ENCODE results near the gene GBP3. TPM values are rescaled to one million over a fixed set of nuclear protein-coding genes. Genes with fewer than 3 reads are reported as not detected.
"Not testable (repeated sequence)": the region's sequence is repeated elsewhere in the genome, so short reads cannot be mapped to it uniquely, and the experiment has no call there.

The GBP3 gene
- total and polyA plus RNA-seq, 2 donors (not counting 1 experiment from before 2014, with no cell fraction given), result 9.3 to 16.4 TPM

DNA sequence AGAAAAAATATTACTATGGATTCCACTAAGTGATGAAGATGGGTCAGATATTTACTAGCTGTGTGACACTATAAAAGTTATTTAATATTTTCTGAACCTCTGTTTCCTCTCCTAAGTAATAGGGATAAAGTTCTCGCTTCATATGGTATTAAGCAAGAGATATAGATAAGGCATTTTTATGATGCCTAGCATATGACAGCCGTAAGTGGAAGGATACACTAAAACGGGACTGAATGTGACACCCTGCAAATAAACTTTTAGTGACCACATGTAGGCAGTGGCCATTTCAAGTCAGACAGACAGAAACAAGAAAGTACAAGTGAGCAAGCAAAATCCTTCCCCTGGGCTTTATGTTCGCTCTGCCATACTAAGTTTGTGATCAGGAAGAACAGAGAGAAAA lies 14.2 kb downstream of the GBP3 start:
- no peaks in the 10 kb centered on the region for H3K9me3 ChIP-seq (ENCODE audit: control extremely low read depth in 1 of 3, control insufficient read depth in 2 of 3, insufficient read depth in 1 of 3, low read length in 2 of 3)
- 71% methylated on average over 1 of the region's 4 CpGs for WGBS (ENCODE audit: insufficient coverage)
- no peak overlapping the region for H3K4me3 ChIP-seq (ENCODE audit: control extremely low read depth in 1 of 5, extremely low read depth in 1 of 5, insufficient read depth in 1 of 5, low read depth in 2 of 5, low read length in 4 of 5)
- Mint-ChIP-seq H3K4me3 (no peak overlapping the region), H3K4me1 (no peaks in the 10 kb centered on the region), H3K27me3 (no peaks in the 10 kb centered on the region), H3K9me3 (ENCODE audit: insufficient read depth) (no peaks in the 10 kb centered on the region), H3K27ac (no peak overlapping the region)
- intact Hi-C loops (cut with micrococcal nuclease), result no loop called here
- no peaks in the 10 kb centered on the region for H4K20me1 ChIP-seq (ENCODE audit: control insufficient read depth, insufficient read depth, low read length, poor library complexity, severe bottlenecking)
- no peaks in the 10 kb centered on the region for H3K27me3 ChIP-seq (replicated peaks in 1 of 4; ENCODE audit: control extremely low read depth in 1 of 4, control insufficient read depth in 3 of 4, insufficient read depth in 4 of 4, low read length in 3 of 4)
- H3K4me1 ChIP-seq (ENCODE audit: control insufficient read depth in 2 of 2, insufficient read depth in 2 of 2, low read length in 2 of 2), result no peaks in the 10 kb centered on the region
- no peak for ATAC-seq (ENCODE audit: low read depth)
- no peak overlapping the region for H3K27ac ChIP-seq (ENCODE audit: low read length in 2 of 2)
- TF ChIP-seq EZH2 (IDR thresholded peaks at IDR 0.05; ENCODE audit: borderline replicate concordance, insufficient read depth, low read depth, low read length, poor library complexity, severe bottlenecking), result no peak
- TF ChIP-seq, protein P1, sequence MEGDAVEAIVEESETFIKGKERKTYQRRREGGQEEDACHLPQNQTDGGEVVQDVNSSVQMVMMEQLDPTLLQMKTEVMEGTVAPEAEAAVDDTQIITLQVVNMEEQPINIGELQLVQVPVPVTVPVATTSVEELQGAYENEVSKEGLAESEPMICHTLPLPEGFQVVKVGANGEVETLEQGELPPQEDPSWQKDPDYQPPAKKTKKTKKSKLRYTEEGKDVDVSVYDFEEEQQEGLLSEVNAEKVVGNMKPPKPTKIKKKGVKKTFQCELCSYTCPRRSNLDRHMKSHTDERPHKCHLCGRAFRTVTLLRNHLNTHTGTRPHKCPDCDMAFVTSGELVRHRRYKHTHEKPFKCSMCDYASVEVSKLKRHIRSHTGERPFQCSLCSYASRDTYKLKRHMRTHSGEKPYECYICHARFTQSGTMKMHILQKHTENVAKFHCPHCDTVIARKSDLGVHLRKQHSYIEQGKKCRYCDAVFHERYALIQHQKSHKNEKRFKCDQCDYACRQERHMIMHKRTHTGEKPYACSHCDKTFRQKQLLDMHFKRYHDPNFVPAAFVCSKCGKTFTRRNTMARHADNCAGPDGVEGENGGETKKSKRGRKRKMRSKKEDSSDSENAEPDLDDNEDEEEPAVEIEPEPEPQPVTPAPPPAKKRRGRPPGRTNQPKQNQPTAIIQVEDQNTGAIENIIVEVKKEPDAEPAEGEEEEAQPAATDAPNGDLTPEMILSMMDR (IDR thresholded peaks at IDR 0.05), result no peak
- CTCF ChIA-PET, result interaction anchor here (1.7 kb wide), 1 partner anchor 9 kb away, joined by 5 read pairs; no protein-coding TSS in a partner anchor
- no peaks in the 10 kb centered on the region for H3K79me2 ChIP-seq (ENCODE audit: control insufficient read depth, insufficient read depth, low read length)
- no peak for DNase-seq
- peaks cover 4 to 45% of the 10 kb centered on the region in 2 experiments for H3K36me3 ChIP-seq (replicated peaks in 1 of 2; ENCODE audit: control extremely low read depth in 1 of 2, control insufficient read depth in 1 of 2, extremely low read depth in 1 of 2, insufficient read depth in 2 of 2, low read length in 1 of 2)
- H2AFZ ChIP-seq (ENCODE audit: insufficient read depth, low read depth, low read length, poor library complexity, severe bottlenecking), result no peak overlapping the region
- no peak overlapping the region for H3K9ac ChIP-seq (ENCODE audit: low read length)
- H3K4me2 ChIP-seq (replicated peaks; ENCODE audit: low read depth, low read length, poor library complexity, severe bottlenecking), result no peak overlapping the region
- POLR2A ChIA-PET, result no interaction called here

DNA sequence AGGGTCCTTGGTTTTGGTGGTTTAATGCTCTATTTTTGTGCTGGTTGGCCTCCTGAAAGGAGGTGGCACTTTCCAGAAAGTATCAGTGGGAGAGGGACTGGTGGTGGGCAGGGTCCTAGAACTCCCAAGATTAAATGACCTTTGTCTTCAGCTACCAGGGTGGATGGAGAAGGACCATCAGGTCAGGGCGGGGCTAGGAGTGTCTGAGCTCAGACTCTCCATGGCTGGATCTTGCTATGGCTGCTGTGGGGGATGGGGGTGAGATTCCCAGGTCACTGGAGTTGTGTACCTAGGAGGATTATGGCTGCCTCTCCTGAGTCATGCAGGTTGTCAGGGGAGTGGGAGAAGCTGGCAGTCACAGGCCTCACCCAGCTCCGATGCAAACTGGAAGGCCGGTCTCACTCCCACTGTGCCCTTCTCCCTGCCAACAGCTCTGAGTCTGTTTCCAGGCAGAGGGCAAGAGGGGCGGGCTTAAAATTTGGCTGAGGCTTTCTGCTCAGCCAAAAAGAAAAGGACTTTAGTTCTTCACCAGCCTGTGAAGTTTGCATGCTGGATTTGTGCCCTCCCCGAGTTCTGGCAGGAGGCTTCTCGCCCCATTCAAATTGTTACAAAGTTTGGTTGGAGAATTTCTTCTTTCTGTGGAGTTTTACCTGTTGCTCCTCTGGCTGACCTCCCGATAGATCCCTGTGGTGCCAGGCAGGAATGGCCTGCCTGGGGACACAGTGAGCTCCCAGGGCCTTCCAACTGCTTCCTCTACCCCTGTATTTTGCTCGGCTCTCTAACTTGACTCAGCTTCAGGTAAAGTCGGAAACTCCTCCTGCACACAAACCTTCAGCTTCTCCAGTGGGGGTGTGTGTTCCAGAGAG lies 17.1 kb downstream of the GBP3 start:
- Histone ChIP-seq H3K4me3 (ENCODE audit: control extremely low read depth in 1 of 5, extremely low read depth in 1 of 5, insufficient read depth in 1 of 5, low read depth in 2 of 5, low read length in 4 of 5) (no peak overlapping the region), H3K4me1 (ENCODE audit: control insufficient read depth in 2 of 2, insufficient read depth in 2 of 2, low read length in 2 of 2) (no peaks in the 10 kb centered on the region), H3K36me3 (replicated peaks in 1 of 2; ENCODE audit: control extremely low read depth in 1 of 2, control insufficient read depth in 1 of 2, extremely low read depth in 1 of 2, insufficient read depth in 2 of 2, low read length in 1 of 2) (peaks cover 2 to 39% of the 10 kb centered on the region in 2 experiments), H4K20me1 (ENCODE audit: control insufficient read depth, insufficient read depth, low read length, poor library complexity, severe bottlenecking) (no peaks in the 10 kb centered on the region), H3K9ac (ENCODE audit: low read length) (no peak overlapping the region), H3K27me3 (replicated peaks in 1 of 4; ENCODE audit: control extremely low read depth in 1 of 4, control insufficient read depth in 3 of 4, insufficient read depth in 4 of 4, low read length in 3 of 4) (no peaks in the 10 kb centered on the region), H3K9me3 (ENCODE audit: control extremely low read depth in 1 of 3, control insufficient read depth in 2 of 3, insufficient read depth in 1 of 3, low read length in 2 of 3) (no peaks in the 10 kb centered on the region), H3K27ac (ENCODE audit: low read length in 2 of 2) (no peak overlapping the region), H3K4me2 (replicated peaks; ENCODE audit: low read depth, low read length, poor library complexity, severe bottlenecking) (no peak overlapping the region), H2AFZ (ENCODE audit: insufficient read depth, low read depth, low read length, poor library complexity, severe bottlenecking) (no peak overlapping the region), H3K79me2 (ENCODE audit: control insufficient read depth, insufficient read depth, low read length) (no peaks in the 10 kb centered on the region)
- Mint-ChIP-seq H3K4me1 (peaks cover 2% of the 10 kb centered on the region), H3K27me3 (no peaks in the 10 kb centered on the region), H3K4me3 (no peak overlapping the region), H3K9me3 (ENCODE audit: insufficient read depth) (no peaks in the 10 kb centered on the region), H3K27ac (no peak overlapping the region)
- ChIA-PET CTCF (interaction anchor here (9.5 kb wide), 1 partner anchor 355 kb away, joined by 150 read pairs; the partner anchor contains the start of gene GBP6), POLR2A (no interaction called here)
- 99% methylated on average over 7 of the region's 9 CpGs for WGBS (ENCODE audit: insufficient coverage)
- ATAC-seq (ENCODE audit: low read depth) (no peak), DNase-seq (no peak)
- TF ChIP-seq, protein P1 (IDR thresholded peaks at IDR 0.05), result no peak
- TF ChIP-seq EZH2 (IDR thresholded peaks at IDR 0.05; ENCODE audit: borderline replicate concordance, insufficient read depth, low read depth, low read length, poor library complexity, severe bottlenecking), result no peak
- intact Hi-C loops (cut with micrococcal nuclease), result no loop called here

DNA sequence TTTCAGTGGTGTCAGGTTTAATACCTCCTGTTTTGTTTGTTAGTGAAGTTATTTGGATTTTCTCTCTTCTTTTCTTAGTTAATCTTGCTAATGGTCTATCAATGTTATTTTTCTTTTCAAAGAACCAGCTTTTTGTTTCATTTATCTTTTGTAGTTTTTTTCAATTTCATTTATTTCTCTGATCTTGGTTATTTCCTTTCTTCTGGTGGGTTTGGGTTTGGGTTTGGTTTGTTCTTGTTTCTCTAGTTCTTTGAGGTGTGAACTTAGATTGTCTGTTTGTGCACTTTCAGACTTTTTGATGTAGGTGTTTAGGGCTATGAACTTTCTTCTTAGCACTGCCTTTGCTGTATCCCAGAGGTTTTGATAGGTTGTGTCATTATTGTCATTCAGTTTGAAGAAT lies 20.5 kb downstream of the GBP3 start:
- H2AFZ ChIP-seq (ENCODE audit: insufficient read depth, low read depth, low read length, poor library complexity, severe bottlenecking); H4K20me1 ChIP-seq (ENCODE audit: control insufficient read depth, insufficient read depth, low read length, poor library complexity, severe bottlenecking); H3K9ac ChIP-seq (ENCODE audit: low read length); intact Hi-C loops (cut with micrococcal nuclease); H3K4me2 ChIP-seq (replicated peaks; ENCODE audit: low read depth, low read length, poor library complexity, severe bottlenecking); ATAC-seq (ENCODE audit: low read depth); H3K4me1 ChIP-seq (ENCODE audit: control insufficient read depth in 2 of 2, insufficient read depth in 2 of 2, low read length in 2 of 2); H3K4me3 Mint-ChIP-seq; H3K27me3 ChIP-seq (replicated peaks in 1 of 4; ENCODE audit: control extremely low read depth in 1 of 4, control insufficient read depth in 3 of 4, insufficient read depth in 4 of 4, low read length in 3 of 4); H3K27ac ChIP-seq (ENCODE audit: low read length in 2 of 2); POLR2A ChIA-PET; H3K79me2 ChIP-seq (ENCODE audit: control insufficient read depth, insufficient read depth, low read length); H3K9me3 ChIP-seq (ENCODE audit: control extremely low read depth in 1 of 3, control insufficient read depth in 2 of 3, insufficient read depth in 1 of 3, low read length in 2 of 3); DNase-seq; H3K27me3 Mint-ChIP-seq; H3K4me1 Mint-ChIP-seq; H3K27ac Mint-ChIP-seq; H3K4me3 ChIP-seq (ENCODE audit: control extremely low read depth in 1 of 5, extremely low read depth in 1 of 5, insufficient read depth in 1 of 5, low read depth in 2 of 5, low read length in 4 of 5); H3K9me3 Mint-ChIP-seq (ENCODE audit: insufficient read depth): not testable (repeated sequence)
- CTCF ChIA-PET, result interaction anchor here (0.9 to 9.5 kb wide), 4 partner anchors 29 to 454 kb away, joined by 3 to 150 read pairs (median 32); partner anchors contain the start of gene GBP6
- H3K36me3 ChIP-seq (replicated peaks in 1 of 2; ENCODE audit: control extremely low read depth in 1 of 2, control insufficient read depth in 1 of 2, extremely low read depth in 1 of 2, insufficient read depth in 2 of 2, low read length in 1 of 2), result peaks cover under 1 to 16% of the 10 kb centered on the region in 2 experiments

Data from B cell (primary cell).